GM12878 (cell line): ENCODE measurements around the gene TMEM132D. TPM values are rescaled to one million over a fixed set of nuclear protein-coding genes. Genes with fewer than 3 reads are reported as not detected.

Experiments
- ATAC-seq: fragments of 200-7000 bp; cut with Tn5 transposase; 3 replicates; pipeline ENCODE4 v1.9.1; 2020; ENCODE audit warnings: mild to moderate bottlenecking, moderate library complexity
- BruUV-seq: library from RNA; stranded (reverse); fragments of 400-500 nt; replicated peaks from 2 replicates; lab custom pipeline; 2021; lab: Mats Ljungman, UMichigan
- CTCF ChIA-PET: fragments of 300-600 bp; sonication (Branson Sonifier 250); formaldehyde crosslinking; extraction: SDS; loops from one replicate; lab custom pipeline; 2021; ENCODE audit warnings: inconsistent platforms; lab: Yijun Ruan, JAX
- POLR2A ChIA-PET: fragments of 350-600 bp; formaldehyde crosslinking; extraction: SDS; loops from one replicate; lab custom pipeline; 2021; ENCODE audit warnings: inconsistent platforms; lab: Charles Lee
- RAD21 ChIA-PET: fragments of 300-600 bp; sonication (Branson Sonifier 250); formaldehyde crosslinking; loops from one replicate; lab custom pipeline; 2023; ENCODE audit warnings: antibody characterized with exemption; ENCODE audit not compliant: unreplicated experiment; lab: Charles Lee
- SMC1A ChIA-PET: fragments of 300-600 bp; sonication (Branson Sonifier 250); formaldehyde crosslinking; loops from one replicate; lab custom pipeline; 2023; ENCODE audit not compliant: unreplicated experiment, uncharacterized antibody; lab: Charles Lee
- DNase-seq: peaks from one replicate; pipeline ENCODE4 v3.0.0-alpha.2; 2011; ENCODE audit warnings: low read depth, low spot score
- FAIRE-seq: peaks from 3 replicates; lab custom pipeline; 2011; peaks lifted over from hg19 to GRCh38; lab: Jason Lieb, UNC
- H2AFZ ChIP-seq: 2 replicates; pipeline ENCODE4 v1.6.0; 2011; ENCODE audit warnings: low read depth, low read length, control low read depth; ENCODE audit not compliant: control insufficient read depth
- H3K27ac ChIP-seq: 2 replicates; pipeline ENCODE4 v1.5.1; 2011; ENCODE audit warnings: control low read depth; ENCODE audit not compliant: control insufficient read depth, insufficient read depth
- H3K27me3 ChIP-seq, 2 experiments: replicated peaks in 1 of 2; 2 replicates each; pipeline versions ENCODE4 v1.6.0 to v1.6.1; 2011; ENCODE audit warnings: low read length in 1 of 2; ENCODE audit not compliant: control insufficient read depth in 2 of 2, insufficient read depth in 2 of 2
- H3K36me3 ChIP-seq, 2 experiments: 2 replicates each; pipeline ENCODE4 v1.5.1; 2011; ENCODE audit warnings: low read length in 1 of 2; ENCODE audit not compliant: control insufficient read depth in 2 of 2, insufficient read depth in 2 of 2
- H3K4me1 ChIP-seq: 2 replicates; pipeline ENCODE4 v1.6.1; 2011; ENCODE audit warnings: mild to moderate bottlenecking, low read length, moderate library complexity, mixed read lengths; ENCODE audit not compliant: control insufficient read depth, insufficient read depth
- H3K4me2 ChIP-seq: 2 replicates; pipeline ENCODE4 v1.6.0; 2011; ENCODE audit warnings: control low read depth; ENCODE audit not compliant: control insufficient read depth, insufficient read depth
- H3K4me3 ChIP-seq: fragments of 200-600 bp; sonication (generic); 2 replicates; pipeline ENCODE4 v1.5.1; 2016
- H3K79me2 ChIP-seq: 2 replicates; pipeline ENCODE4 v1.6.0; 2011; ENCODE audit warnings: low read length; ENCODE audit not compliant: control insufficient read depth, insufficient read depth
- H3K9ac ChIP-seq: 2 replicates; pipeline ENCODE4 v1.8.0; 2011; ENCODE audit warnings: low read length, control low read depth, mixed read lengths; ENCODE audit not compliant: control insufficient read depth, insufficient read depth
- H3K9me3 ChIP-seq: replicated peaks from 3 replicates; pipeline ENCODE4 v1.5.1; 2011; ENCODE audit warnings: mild to moderate bottlenecking, low read length; ENCODE audit not compliant: control insufficient read depth, insufficient read depth
- H4K20me1 ChIP-seq: 2 replicates; pipeline ENCODE4 v1.6.0; 2011; ENCODE audit not compliant: control insufficient read depth, insufficient read depth
- EGR1 ChIP-seq, 2 experiments: IDR thresholded peaks; 1 replicate in 1 of 2; 2 replicates in 1 of 2; pipeline ENCODE4 v1.6.1; 2011 to 2012; ENCODE audit warnings: low read depth in 2 of 2, low read length in 2 of 2, borderline replicate concordance in 1 of 2, mild to moderate bottlenecking in 1 of 2, moderate library complexity in 1 of 2
- EZH2 ChIP-seq: IDR thresholded peaks from 2 replicates; pipeline ENCODE4 v1.6.1; 2012; ENCODE audit warnings: low read depth, mild to moderate bottlenecking, control low read depth, inconsistent platforms, low read length, borderline replicate concordance; ENCODE audit not compliant: control insufficient read depth
- MLLT1 ChIP-seq: fragments of 450-650 bp; IDR thresholded peaks from 2 replicates; pipeline ENCODE4 v1.6.1; 2016; ENCODE audit warnings: mild to moderate bottlenecking
- POLR2AphosphoS2 ChIP-seq: IDR thresholded peaks from 2 replicates; pipeline ENCODE4 v1.6.1; 2011; ENCODE audit warnings: low read depth, mild to moderate bottlenecking, low read length, improper control_type of control experiment, moderate library complexity
- SMARCA5 ChIP-seq: fragments of 450-650 bp; IDR thresholded peaks from 2 replicates; pipeline ENCODE4 v1.6.1; 2017; ENCODE audit warnings: mild to moderate bottlenecking
- SREBF2 ChIP-seq: IDR thresholded peaks from 2 replicates; pipeline ENCODE4 v1.6.1; 2012; ENCODE audit warnings: mild to moderate bottlenecking, low read length
- TAF1 ChIP-seq: IDR thresholded peaks from 2 replicates; pipeline ENCODE4 v1.6.1; 2011; ENCODE audit warnings: mild to moderate bottlenecking, low read depth, low read length, borderline replicate concordance
- YBX1 ChIP-seq: fragments of 450-650 bp; IDR thresholded peaks from 2 replicates; pipeline ENCODE4 v1.6.1; 2016; ENCODE audit warnings: antibody characterized with exemption
- YY1 ChIP-seq: IDR thresholded peaks from 2 replicates; pipeline ENCODE4 v1.6.1; 2011; ENCODE audit warnings: low read depth, mild to moderate bottlenecking, low read length
- WGBS: methylation state at CpG from one replicate; pipeline ENCODE4 v1.1.6; 2016; ENCODE audit warnings: low lambda C conversion rate; ENCODE audit not compliant: insufficient replicate concordance, insufficient coverage; ENCODE audit errors: missing lambda C conversion rate; 5-methylcytosine and 5-hydroxymethylcytosine counted together
- in situ Hi-C: fragments of 300-500 bp; cut with MboI; formaldehyde crosslinking; loops from 9 replicates; pipeline ENCODE4 v1.14.3; 2018; ENCODE audit warnings: mixed read lengths
- intact Hi-C: fragments of 100-400 bp; cut with micrococcal nuclease; formaldehyde crosslinking; loops from one replicate; pipeline ENCODE4 v1.14.2; 2022; ENCODE audit not compliant: unreplicated experiment
- polyA plus RNA-seq, 11 experiments: library from polyadenylated mRNA; depleted of rRNA in 4 of 11; unstranded in 6 of 11; stranded (reverse) in 5 of 11; fragments of >200 nt; fragmentation: Nextera tagmentation in 4 of 11; fragmentation: Illumina TruSeq in 1 of 11; extraction: Ambion mirVana in 4 of 11; extraction: Trizol in 1 of 11; gene quantifications; 1 replicate in 1 of 11; 2 replicates in 10 of 11; pipeline versions ENCODE4 v1.2.1 to v1.2.3, GENCODE V29; 2011 to 2016; ENCODE audit warnings: inconsistent platforms in 2 of 11, missing spikeins in 2 of 11, low read depth in 1 of 11
- total RNA-seq, 4 experiments: library from RNA; depleted of rRNA in 3 of 4; stranded (reverse); fragments of >200 nt in 3 of 4; fragmentation: Illumina TruSeq in 1 of 4; extraction: Trizol in 1 of 4; gene quantifications; 2 replicates each; pipeline versions ENCODE4 v1.2.1 to v1.2.3, GENCODE V29; 2013 to 2021
- TF ChIP-seq, protein P1 (sequence below): fragments of 450-650 bp; formaldehyde crosslinking; IDR thresholded peaks from 2 replicates; pipeline ENCODE4 v1.5.0; 2022; ENCODE audit warnings: mild to moderate bottlenecking, missing genetic modification characterization
- TF ChIP-seq, protein P2 (sequence below): IDR thresholded peaks from 2 replicates; pipeline ENCODE4 v1.6.1; 2012; ENCODE audit warnings: low read depth, low read length, improper control_type of control experiment
- TF ChIP-seq, protein P3 (sequence below): fragments of 450-650 bp; IDR thresholded peaks from 2 replicates; pipeline ENCODE4 v1.6.1; 2018; ENCODE audit warnings: mild to moderate bottlenecking, low read depth, moderate library complexity; ENCODE audit not compliant: partially characterized antibody

Gene TMEM132D
- total and polyA plus RNA-seq, 10 of the 15 experiments (the other 5 are each of a cell fraction or from before 2014, with no cell fraction given): under 0.01 to 0.12 (median 0.02) TPM; not detected in 3

DNA sequence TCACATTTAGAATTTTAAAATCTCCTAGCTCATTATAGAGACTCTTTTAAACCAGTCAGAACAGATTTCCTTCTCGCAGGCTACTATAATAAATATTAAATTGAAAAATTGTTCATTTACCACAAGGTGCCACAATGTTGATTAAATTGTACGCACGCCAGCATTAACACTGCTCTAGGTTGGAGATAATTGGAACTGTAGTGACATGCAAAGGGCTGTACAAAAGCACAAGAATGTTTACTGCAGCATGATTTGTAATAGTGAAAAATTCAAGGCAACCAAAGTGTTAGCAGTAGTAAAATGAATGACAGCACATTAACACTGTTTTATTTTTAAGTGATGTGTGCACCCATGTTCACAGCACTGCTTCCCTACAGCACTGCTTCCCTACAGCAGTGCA, 52.5 kb downstream of the TMEM132D start (continued):
- TF ChIP-seq, protein P1, sequence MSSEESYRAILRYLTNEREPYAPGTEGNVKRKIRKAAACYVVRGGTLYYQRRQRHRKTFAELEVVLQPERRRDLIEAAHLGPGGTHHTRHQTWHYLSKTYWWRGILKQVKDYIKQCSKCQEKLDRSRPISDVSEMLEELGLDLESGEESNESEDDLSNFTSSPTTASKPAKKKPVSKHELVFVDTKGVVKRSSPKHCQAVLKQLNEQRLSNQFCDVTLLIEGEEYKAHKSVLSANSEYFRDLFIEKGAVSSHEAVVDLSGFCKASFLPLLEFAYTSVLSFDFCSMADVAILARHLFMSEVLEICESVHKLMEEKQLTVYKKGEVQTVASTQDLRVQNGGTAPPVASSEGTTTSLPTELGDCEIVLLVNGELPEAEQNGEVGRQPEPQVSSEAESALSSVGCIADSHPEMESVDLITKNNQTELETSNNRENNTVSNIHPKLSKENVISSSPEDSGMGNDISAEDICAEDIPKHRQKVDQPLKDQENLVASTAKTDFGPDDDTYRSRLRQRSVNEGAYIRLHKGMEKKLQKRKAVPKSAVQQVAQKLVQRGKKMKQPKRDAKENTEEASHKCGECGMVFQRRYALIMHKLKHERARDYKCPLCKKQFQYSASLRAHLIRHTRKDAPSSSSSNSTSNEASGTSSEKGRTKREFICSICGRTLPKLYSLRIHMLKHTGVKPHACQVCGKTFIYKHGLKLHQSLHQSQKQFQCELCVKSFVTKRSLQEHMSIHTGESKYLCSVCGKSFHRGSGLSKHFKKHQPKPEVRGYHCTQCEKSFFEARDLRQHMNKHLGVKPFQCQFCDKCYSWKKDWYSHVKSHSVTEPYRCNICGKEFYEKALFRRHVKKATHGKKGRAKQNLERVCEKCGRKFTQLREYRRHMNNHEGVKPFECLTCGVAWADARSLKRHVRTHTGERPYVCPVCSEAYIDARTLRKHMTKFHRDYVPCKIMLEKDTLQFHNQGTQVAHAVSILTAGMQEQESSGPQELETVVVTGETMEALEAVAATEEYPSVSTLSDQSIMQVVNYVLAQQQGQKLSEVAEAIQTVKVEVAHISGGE (CRISPR knock-in tag): no peak

GRCh38 chr12:129848876-129849275, 54.9 kb downstream of the TMEM132D start:
- Histone ChIP-seq H2AFZ (no peak overlapping the region), H4K20me1 (no peaks in the 10 kb centered on the region), H3K4me3 (no peak overlapping the region), H3K27ac (no peak overlapping the region), H3K9me3 (no peaks in the 10 kb centered on the region), H3K27me3 (no peaks in the 10 kb centered on the region), H3K79me2 (no peaks in the 10 kb centered on the region), H3K4me2 (no peak overlapping the region), H3K36me3 (no peaks in the 10 kb centered on the region), H3K4me1 (no peaks in the 10 kb centered on the region), H3K9ac (no peak overlapping the region)
- in situ Hi-C loops (no loop called here), intact Hi-C loops (no loop called here)
- POLR2A ChIA-PET: interaction anchor here (0.6 kb wide), 1 partner anchor 907 kb away, joined by 5 read pairs; no protein-coding TSS in a partner anchor
- SMC1A ChIA-PET: no interaction called here
- no peak for ATAC-seq
- no TSS peak for BruUV-seq
- FAIRE-seq: no peak
- RAD21 ChIA-PET: no interaction called here
- WGBS: 11% methylated on average over 4 of the region's 4 CpGs
- CTCF ChIA-PET: no interaction called here
- no peak for DNase-seq
- TF ChIP-seq, protein P2, sequence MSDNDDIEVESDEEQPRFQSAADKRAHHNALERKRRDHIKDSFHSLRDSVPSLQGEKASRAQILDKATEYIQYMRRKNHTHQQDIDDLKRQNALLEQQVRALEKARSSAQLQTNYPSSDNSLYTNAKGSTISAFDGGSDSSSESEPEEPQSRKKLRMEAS: no peak
- TF ChIP-seq, protein P3, sequence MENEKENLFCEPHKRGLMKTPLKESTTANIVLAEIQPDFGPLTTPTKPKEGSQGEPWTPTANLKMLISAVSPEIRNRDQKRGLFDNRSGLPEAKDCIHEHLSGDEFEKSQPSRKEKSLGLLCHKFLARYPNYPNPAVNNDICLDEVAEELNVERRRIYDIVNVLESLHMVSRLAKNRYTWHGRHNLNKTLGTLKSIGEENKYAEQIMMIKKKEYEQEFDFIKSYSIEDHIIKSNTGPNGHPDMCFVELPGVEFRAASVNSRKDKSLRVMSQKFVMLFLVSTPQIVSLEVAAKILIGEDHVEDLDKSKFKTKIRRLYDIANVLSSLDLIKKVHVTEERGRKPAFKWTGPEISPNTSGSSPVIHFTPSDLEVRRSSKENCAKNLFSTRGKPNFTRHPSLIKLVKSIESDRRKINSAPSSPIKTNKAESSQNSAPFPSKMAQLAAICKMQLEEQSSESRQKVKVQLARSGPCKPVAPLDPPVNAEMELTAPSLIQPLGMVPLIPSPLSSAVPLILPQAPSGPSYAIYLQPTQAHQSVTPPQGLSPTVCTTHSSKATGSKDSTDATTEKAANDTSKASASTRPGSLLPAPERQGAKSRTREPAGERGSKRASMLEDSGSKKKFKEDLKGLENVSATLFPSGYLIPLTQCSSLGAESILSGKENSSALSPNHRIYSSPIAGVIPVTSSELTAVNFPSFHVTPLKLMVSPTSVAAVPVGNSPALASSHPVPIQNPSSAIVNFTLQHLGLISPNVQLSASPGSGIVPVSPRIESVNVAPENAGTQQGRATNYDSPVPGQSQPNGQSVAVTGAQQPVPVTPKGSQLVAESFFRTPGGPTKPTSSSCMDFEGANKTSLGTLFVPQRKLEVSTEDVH: no peak
- TF ChIP-seq SREBF2 (no peak), POLR2AphosphoS2 (no peak), EGR1 (IDR thresholded peaks at IDR 0.05; ENCODE audit: borderline replicate concordance in 1 of 2, low read depth in 2 of 2, low read length in 2 of 2) (no peak), SMARCA5 (no peak), EZH2 (no peak), YBX1 (no peak), TAF1 (no peak), MLLT1 (no peak), YY1 (no peak)
